Thyroid gland (tissue), 4 donors: ENCODE results near the gene GRB10. TPM values are rescaled to one million over a fixed set of nuclear protein-coding genes. Genes with fewer than 3 reads are reported as not detected.

Experiments used
- DNase-seq, 2 donors: peaks; one replicate each; pipeline ENCODE4 v3.0.0-alpha.2; 2019
- H3K27ac ChIP-seq, 3 donors: fragments of 200-600 bp; sonication (generic); 1 replicate in 2 of 3; 2 replicates in 1 of 3; pipeline ENCODE4 v1.5.1; 2016 to 2019; ENCODE audit warnings: mild to moderate bottlenecking in 1 of 3, moderate library complexity in 1 of 3
- H3K27me3 ChIP-seq: fragments of 200-600 bp; sonication (generic); one replicate; pipeline ENCODE4 v1.5.1; 2019
- H3K36me3 ChIP-seq, 2 donors: fragments of 200-600 bp; sonication (generic); one replicate each; pipeline ENCODE4 v1.5.1; 2016 to 2019
- H3K4me1 ChIP-seq, 2 donors: fragments of 200-600 bp; sonication (generic); one replicate each; pipeline ENCODE4 v1.5.1; 2017 to 2019
- H3K4me3 ChIP-seq, 3 donors: fragments of 200-600 bp; sonication (generic); replicated peaks in 1 of 3; 1 replicate in 2 of 3; 2 replicates in 1 of 3; pipeline ENCODE4 v1.5.1; 2016; ENCODE audit warnings: mild to moderate bottlenecking in 1 of 3
- H3K9me3 ChIP-seq: fragments of 200-600 bp; sonication (generic); one replicate; pipeline ENCODE4 v1.5.1; 2017
- POLR2A ChIP-seq, 2 donors: fragments of 450-650 bp; IDR thresholded peaks; one replicate each; pipeline ENCODE4 v1.6.1; 2017; ENCODE audit warnings: antibody characterized with exemption in 2 of 2, mild to moderate bottlenecking in 2 of 2, moderate library complexity in 1 of 2
- WGBS, 2 donors: methylation state at CpG; one replicate each; pipeline ENCODE4 v1.1.5; 2017; 5-methylcytosine and 5-hydroxymethylcytosine counted together
- intact Hi-C: fragments of 100-400 bp; cut with DNase I; formaldehyde crosslinking; loops from one replicate; pipeline ENCODE4 v1.15.1; 2023
- total RNA-seq, 4 donors: library from RNA; depleted of rRNA; stranded (reverse); fragments of >200 nt; gene quantifications; one replicate each; pipeline ENCODE4 v1.2.3, GENCODE V29; 2016
- TF ChIP-seq, protein P1 (sequence below), 6 experiments: fragments of 200-600 bp in 3 of 6; fragments of 450-650 bp in 3 of 6; sonication (generic) in 3 of 6; IDR thresholded peaks; one replicate each; pipeline ENCODE4 v1.5.1; 2016 to 2019; ENCODE audit warnings: antibody characterized with exemption in 6 of 6, mild to moderate bottlenecking in 2 of 6, inconsistent platforms in 1 of 6, moderate library complexity in 1 of 6

GRB10 gene
- total RNA-seq, 4 donors from 2014 or later, result 21.3 to 99.2 (median 39.6) TPM

DNA sequence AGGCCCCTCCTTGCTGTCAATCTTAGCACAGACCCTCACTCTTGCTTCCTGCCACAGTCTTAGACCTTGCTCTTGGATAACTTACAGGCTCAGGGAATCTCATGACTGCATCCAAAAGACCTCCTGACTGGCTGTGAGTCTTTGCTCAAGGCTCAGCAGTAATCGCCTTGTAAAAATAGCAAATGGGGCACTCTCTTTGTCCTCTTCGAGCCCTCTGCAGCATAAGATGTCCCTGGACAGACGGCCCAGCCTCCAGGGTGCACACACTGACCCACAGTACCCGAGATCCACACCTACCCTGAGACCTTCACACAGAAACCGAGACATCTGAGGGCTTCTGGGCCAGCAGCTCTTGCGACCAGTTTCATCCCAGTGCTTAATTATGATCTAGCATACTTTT lies 151.6 kb downstream of the GRB10 start:
- H3K4me3 ChIP-seq, result no peak overlapping the region
- DNase-seq, result no peak
- no peaks in the 10 kb centered on the region for H3K36me3 ChIP-seq
- H3K9me3 ChIP-seq, result no peaks in the 10 kb centered on the region
- no peaks in the 10 kb centered on the region for H3K27me3 ChIP-seq
- H3K27ac ChIP-seq, result no peak overlapping the region
- 81 to 87% methylated on average over 5 of the region's 6 CpGs for WGBS, 2 donors
- H3K4me1 ChIP-seq, result no peaks in the 10 kb centered on the region
- intact Hi-C loops, result no loop called here
- no peak for TF ChIP-seq POLR2A (IDR thresholded peaks at IDR 0.05)
- TF ChIP-seq, protein P1, sequence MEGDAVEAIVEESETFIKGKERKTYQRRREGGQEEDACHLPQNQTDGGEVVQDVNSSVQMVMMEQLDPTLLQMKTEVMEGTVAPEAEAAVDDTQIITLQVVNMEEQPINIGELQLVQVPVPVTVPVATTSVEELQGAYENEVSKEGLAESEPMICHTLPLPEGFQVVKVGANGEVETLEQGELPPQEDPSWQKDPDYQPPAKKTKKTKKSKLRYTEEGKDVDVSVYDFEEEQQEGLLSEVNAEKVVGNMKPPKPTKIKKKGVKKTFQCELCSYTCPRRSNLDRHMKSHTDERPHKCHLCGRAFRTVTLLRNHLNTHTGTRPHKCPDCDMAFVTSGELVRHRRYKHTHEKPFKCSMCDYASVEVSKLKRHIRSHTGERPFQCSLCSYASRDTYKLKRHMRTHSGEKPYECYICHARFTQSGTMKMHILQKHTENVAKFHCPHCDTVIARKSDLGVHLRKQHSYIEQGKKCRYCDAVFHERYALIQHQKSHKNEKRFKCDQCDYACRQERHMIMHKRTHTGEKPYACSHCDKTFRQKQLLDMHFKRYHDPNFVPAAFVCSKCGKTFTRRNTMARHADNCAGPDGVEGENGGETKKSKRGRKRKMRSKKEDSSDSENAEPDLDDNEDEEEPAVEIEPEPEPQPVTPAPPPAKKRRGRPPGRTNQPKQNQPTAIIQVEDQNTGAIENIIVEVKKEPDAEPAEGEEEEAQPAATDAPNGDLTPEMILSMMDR (IDR thresholded peaks at IDR 0.05), result no peak

DNA sequence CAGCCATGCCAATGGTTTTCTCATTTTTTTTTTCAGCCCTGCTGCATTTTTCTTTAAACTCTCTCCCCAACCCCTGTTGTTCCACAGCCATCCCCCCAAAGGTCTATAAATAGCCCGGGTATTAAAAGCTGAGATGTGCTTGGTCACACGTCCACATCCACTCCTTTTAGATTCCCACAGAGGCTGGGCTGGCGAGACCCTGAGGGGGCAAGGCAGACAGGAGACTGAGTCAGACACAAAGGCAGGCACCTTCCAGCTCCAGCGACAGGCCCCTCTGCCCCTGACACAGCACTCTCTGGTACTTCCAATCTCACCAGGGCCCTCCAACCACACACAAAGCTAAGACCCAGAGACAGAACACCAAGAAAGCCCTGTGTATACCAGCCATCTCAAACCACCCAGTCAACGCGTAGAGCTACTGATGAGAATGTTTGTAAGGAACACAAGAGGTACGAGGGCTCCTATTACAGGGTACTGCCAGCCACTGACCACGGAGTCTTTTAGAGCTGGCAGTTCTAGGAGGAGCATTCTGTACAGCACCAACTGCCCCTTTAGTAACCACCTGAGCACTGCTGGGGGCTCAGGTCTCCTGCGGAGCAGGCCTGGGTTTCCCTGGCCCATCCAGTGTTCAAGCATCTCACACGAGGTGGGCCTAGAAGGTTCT lies 153.3 kb downstream of the GRB10 start:
- intact Hi-C loops, result no loop called here
- TF ChIP-seq, protein P1 (IDR thresholded peaks at IDR 0.05), result no peak
- TF ChIP-seq POLR2A (IDR thresholded peaks at IDR 0.05), result no peak
- Histone ChIP-seq H3K9me3 (no peaks in the 10 kb centered on the region), H3K27ac (no peak overlapping the region), H3K36me3 (no peaks in the 10 kb centered on the region), H3K4me3 (no peak overlapping the region), H3K27me3 (no peaks in the 10 kb centered on the region), H3K4me1 (no peaks in the 10 kb centered on the region)
- DNase-seq, result no peak
- 78 to 81% methylated on average over 10 of the region's 10 CpGs for WGBS, 2 donors

DNA sequence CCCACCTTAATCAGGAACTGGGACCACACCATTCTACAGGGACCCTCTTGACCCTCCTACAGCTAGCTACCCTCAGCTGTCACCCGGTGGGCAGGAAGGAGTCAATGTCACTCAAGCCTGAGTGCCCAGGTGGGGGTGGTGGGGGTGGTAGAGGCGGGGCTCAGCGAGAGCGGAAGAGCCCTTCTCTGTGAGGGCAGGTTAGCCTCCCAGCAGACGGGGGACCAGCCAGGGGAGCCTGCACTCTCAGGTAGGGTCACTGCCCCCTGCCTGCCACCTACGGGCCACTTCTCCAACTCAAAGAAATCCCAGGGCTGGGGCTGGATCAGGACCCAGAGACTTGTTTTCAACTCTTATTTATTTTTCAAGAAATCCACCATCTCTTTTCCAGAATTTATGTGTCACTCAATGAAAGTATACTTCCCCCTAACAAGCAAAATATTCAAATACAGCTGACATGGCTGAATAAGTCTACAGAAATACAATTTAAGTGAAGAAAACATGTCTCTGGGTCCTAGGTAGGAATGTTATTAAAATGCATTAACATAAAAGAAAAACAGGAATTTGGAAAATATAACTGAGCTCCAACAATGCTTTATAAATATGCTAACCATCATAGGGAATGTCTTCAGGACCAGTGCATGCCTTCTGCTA lies 154.1 kb downstream of the GRB10 start:
- Histone ChIP-seq H3K27me3 (no peaks in the 10 kb centered on the region), H3K9me3 (no peaks in the 10 kb centered on the region), H3K36me3 (no peaks in the 10 kb centered on the region), H3K27ac (no peak overlapping the region), H3K4me1 (no peaks in the 10 kb centered on the region), H3K4me3 (no peak overlapping the region)
- no peak for DNase-seq
- 24 to 43% methylated on average over 3 to 5 of the region's 6 CpGs for WGBS, 2 donors
- TF ChIP-seq, protein P1 (IDR thresholded peaks at IDR 0.05), result no peak
- no peak for TF ChIP-seq POLR2A (IDR thresholded peaks at IDR 0.05)
- intact Hi-C loops, result no loop called here

DNA sequence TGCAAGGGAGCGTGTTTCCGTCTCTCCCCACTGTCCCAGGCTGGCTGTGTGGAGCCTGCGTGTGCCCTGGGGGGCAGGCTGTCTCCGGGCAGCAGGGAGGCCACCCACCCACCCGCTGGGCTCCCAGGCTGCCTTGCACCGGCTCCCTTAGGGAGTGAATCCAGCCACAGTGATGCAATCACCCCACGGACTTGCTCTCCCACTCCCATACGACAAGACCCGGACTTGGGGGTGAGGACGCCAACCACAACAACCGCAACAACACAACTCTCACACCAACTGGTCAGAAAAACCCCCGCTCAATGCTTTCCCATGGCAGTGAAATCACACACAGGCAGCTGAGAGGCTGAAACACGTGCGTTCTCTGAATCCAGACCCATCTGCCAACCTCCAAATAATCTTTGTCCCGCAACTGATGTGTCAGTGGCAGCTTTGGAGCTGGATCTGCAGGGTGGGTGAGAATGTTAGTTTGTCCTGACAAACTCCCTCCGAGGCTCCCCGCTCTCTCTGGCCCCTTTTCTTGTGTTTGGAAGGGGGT lies 154.8 kb downstream of the GRB10 start:
- Histone ChIP-seq H3K4me1 (no peaks in the 10 kb centered on the region), H3K4me3 (no peak overlapping the region), H3K27ac (no peak overlapping the region), H3K9me3 (no peaks in the 10 kb centered on the region), H3K36me3 (no peaks in the 10 kb centered on the region), H3K27me3 (no peaks in the 10 kb centered on the region)
- TF ChIP-seq, protein P1 (IDR thresholded peaks at IDR 0.05), result no peak
- no peak for TF ChIP-seq POLR2A (IDR thresholded peaks at IDR 0.05)
- WGBS, 2 donors, result 84 to 88% methylated on average over 13 to 15 of the region's 17 CpGs
- intact Hi-C loops, result no loop called here
- no peak for DNase-seq

DNA sequence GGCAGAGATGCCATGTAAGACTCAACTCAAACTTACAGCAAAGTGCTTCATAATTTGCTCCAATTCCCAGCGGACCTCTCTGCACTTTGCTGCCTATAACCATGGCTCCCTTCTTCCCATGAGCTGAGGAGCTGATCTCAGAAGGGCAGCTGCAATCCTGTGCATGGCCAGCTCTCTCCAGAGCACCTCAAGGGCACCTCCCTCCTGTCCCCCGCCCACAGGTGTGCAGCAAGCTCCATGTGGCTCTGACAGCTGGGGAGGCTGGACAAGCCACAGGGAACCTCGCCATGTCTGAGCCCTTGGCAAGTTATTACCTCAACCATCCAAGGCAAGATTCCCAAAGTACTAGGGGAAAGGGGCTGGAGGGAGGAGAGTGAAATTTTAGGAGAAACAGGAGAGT lies 156.4 kb downstream of the GRB10 start:
- no peaks in the 10 kb centered on the region for H3K9me3 ChIP-seq
- no peak for DNase-seq
- H3K4me3 ChIP-seq, result no peak overlapping the region
- no peak overlapping the region for H3K27ac ChIP-seq
- TF ChIP-seq POLR2A (IDR thresholded peaks at IDR 0.05), result no peak
- TF ChIP-seq, protein P1 (IDR thresholded peaks at IDR 0.05), result no peak
- no peaks in the 10 kb centered on the region for H3K27me3 ChIP-seq
- WGBS, 2 donors, result 89 to 92% methylated on average over 3 of the region's 3 CpGs
- H3K36me3 ChIP-seq, result no peaks in the 10 kb centered on the region
- intact Hi-C loops, result no loop called here
- H3K4me1 ChIP-seq, result no peaks in the 10 kb centered on the region
